ENCODE data around the gene FOXA2.
"Not testable (repeated sequence)": the region's sequence is repeated elsewhere in the genome, so short reads cannot be mapped to it uniquely, and the experiment has no call there.

The FOXA2 gene

DNA sequence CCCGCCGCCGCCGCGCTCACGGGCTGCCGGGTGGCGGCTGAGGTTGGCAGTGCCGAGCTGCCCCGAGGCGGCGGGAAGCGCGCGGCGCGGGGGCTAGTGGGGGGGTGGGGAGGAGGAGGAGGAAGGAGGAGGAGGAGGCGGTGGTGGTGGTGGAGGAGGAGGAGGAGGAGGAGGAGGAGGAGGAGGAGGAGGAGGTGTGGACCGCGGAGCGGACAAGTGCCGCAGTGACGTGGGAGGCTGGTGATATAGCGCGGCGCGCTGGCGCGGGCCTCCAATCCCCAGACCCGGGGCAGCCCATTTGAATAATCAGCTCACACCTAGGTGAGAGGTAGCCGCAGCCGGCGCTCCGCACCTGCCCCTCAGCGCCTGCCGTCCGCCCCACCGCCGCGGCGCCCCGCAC is at the start of gene FOXA2:
TSS of gene FOXA2 (minus strand) at position 51 of the 400 bp plus-strand sequence. CDS start 294 bp downstream, outside the sequence.
- DNase-seq (ENCODE audit: low read depth), result no peak

DNA sequence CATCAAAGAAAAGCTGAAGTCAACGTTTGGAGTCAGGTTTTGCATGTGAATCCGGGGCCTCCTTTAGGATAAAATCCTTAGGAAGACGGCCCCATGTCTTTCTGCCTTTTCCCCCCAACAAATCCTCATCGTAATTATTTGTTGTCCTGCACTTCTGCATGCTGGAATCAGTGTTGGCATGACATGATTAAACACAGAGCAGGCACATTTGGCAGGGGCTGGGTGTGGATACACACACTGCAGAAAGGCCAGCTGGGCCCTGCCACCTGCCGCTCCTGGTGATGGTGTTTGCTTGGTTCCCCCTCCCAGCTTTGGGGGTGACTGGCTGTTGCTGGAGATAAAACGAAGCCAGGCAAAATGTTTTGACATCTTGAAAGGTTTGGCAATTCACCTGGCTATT is 46.3 kb upstream of the FOXA2 start:
- DNase-seq (ENCODE audit: low read depth), result no peak

DNA sequence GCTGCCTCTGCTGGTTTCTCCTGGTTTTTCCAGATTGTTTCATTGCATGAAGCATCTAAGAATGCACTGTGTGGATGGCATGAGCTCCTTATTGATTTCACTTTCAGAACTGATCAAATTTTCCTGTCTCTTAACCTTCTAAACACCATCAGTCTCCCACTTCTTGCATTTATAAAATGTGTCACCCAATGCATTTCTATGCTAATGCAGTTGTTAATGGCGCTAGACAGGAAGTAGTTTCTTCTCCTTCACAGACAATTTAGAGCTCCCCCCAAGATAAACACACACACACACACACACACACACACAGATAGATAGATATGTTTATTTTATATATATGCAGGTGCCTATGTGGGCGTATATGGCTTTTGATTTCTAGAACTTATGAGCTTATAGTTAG is 45.6 kb upstream of the FOXA2 start:
- DNase-seq (ENCODE audit: low read depth), result no peak

DNA sequence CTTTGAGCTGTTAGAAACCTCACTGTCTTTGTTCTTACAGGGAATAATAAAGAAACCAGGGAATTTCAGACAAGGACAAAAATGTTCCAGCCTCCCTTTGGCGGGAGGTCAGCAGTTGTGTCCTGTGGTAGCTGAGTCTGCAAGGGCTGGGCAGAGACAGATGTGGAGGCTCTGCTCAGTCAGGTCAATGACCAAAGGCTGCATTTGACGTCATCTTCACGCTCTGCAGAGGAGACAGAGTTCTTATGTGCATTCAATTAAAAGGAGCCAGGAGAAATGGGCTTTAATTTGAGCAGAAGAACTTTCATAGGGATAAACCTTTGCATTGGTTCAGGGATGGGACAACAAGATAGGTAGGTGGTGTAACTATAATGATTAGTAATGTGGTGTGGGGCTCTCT is 45.1 kb upstream of the FOXA2 start:
- DNase-seq (ENCODE audit: low read depth), result no peak

DNA sequence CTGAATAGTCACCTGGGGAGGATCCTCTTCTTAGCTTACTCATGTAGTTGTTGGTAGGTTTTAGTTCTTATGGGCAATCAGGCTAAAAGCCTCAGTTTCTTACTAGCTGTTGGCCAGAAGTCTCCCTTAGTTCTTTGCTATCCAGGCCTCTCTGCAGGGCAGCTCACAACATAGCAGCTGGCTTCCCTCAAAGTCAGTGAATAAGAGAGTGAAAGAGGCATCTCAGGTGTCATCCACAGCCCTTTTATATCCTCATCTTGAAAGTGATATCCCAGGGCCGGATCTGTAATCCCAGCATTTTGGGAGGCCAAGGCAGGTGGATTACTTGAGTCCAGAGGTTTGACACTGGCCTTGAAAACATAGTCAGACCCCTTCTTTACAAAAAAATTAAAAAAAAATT is 42.1 kb upstream of the FOXA2 start:
- no peak for DNase-seq (ENCODE audit: low read depth)

DNA sequence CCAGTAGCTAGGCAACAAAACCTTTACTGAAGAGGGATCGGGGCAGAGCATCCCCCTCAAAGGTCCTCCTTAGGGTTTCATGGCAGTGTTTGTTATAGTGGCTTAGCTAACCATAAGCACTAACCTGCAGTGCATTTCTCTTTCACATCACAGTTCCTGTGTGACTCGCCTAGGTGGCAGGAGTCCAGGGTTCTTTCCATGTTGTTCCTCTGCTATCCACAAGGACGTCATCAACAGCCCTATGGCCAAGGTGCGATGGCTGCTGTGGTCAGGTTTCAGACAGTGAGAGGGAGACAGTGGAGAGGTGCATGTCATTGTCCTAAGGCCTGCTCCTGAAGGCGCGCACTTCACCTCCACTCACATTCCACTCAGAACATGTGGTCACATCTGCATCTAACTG is 38.8 kb upstream of the FOXA2 start:
- no peak for DNase-seq (ENCODE audit: low read depth)

DNA sequence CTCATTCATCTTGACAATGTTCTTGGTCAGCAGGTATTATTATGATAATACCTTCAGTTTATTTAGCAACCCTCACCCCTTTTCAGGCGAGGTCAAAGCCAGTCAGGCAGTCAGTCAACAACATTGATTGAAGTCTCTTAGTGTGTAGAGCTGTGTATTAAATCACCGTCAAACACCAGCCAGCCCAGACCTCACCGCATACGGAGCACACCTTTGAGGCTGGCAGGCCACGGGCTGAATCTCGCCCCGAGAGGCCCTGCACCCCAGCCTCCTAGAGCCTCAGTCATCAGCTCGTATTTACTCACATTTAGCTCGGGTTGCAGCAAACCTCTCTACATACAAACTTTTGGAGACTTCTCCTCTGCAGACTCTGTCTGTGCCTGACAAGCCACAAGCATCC is 36.0 kb upstream of the FOXA2 start:
- no peak for DNase-seq (ENCODE audit: low read depth)

DNA sequence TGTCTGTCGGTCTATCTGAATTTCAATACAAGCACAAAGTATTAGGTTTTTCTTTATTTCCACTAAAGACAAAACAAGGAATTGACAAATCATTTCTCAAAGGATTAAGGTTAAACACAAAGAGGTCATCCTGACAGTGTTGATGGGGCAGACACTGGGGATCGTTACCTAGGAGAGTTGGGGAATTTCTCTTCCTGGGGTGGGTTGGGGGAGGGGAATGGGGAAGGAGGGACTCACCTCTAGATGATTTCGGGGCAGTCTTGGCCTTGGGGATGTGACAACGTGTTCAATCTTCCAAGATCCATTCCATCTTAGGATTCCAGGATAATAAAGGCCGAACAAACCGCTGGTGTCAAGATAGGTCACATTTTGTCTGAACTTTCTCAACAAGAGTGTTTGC is 35.4 kb upstream of the FOXA2 start:
- DNase-seq (ENCODE audit: low read depth), result no peak

DNA sequence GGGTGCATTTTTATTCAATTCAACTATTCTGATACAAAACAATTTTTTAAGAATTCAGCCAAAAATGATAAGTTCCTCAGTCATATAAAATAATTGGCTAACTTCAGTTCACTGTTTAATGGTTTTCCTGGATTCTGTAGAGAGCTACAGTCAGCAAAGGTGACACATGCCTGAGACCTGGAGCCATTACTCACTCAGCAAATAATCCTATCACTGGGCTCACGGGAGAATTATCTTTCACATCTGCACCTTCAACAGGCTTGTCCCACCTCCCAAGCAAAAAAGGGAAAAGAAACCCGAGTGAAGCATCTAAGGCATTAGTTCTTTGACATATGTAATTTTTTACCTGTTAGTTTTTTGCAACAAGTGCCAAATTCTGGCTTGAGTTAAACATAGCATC is 34.9 kb upstream of the FOXA2 start:
- DNase-seq (ENCODE audit: low read depth), result no peak

DNA sequence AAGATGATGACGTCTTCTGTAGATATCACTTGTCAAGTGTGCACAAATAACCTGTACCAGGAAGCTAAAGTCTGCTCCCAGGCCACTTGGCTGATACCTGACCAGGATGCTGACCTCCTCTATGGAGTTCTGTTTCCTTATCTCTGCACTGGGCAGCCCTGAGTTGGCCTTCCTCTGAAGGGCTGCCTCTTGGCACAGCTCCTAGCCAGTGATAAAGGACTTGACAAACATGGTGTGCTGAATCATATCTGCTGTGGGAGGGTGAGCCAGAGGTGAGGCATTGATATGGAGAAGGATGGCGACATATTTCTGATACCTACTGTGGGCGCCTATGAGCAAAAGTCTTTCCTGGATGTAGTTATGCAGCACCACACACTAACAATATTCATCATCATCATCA is 32.8 kb upstream of the FOXA2 start:
- DNase-seq (ENCODE audit: low read depth), result no peak

DNA sequence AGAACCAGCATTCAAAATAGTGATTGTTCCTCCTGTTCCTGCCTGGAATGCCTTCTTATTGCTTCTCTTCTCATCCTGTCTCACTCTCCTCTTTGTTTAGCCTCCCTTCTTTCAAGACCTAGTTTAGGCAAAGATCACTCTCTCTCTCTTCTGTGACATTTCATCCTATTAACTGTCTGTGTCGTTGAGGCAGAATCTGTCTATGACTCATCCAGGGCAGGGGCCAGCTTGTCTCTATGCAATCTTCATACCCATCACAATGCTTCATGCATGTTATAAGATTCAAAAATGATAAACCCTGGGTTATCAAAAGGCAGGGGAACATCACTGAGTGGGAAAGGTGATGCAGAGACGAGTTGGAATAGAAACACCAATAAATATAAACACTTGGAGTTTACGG is 32.2 kb upstream of the FOXA2 start:
- no peak for DNase-seq (ENCODE audit: low read depth)

DNA sequence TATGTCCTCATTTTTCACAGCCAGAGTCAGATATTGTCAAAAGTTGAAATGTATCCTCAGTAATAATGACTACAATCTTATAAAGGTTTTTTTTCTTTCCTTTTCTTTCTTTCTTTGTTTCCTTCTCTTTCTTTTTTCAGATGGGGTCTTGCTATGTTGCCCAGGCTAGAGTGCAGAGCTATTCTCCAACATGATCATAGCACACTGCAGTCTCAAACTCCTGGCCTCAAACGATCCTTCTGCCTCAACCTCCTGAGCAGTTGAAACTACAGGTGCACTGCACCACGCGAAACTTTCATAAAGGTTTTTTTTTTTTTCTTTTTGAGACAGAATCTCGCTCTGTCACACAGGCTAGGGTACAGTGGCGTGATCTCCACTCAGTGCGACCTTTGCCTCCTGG is 31.1 kb upstream of the FOXA2 start:
- no peak for DNase-seq (ENCODE audit: low read depth)

DNA sequence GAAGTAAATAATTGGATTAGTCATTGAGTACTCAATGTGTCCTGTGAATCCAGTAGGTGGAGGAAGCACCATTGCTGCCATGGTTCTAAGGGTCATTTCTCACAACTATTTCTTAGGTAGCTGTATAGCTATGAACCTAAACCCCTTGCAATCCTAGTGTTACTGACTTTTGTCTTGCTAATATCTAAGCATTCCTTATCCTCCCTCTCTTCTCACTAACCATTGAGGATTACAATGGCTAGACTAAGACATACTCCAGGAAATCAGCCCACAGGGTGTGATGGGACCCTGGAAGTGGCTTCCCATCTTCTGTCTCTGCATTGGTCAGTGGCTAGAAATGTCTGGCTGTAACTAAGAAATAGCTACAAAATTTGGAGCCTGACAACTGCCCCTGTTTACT is 27.3 kb upstream of the FOXA2 start:
- no peak for DNase-seq (ENCODE audit: low read depth)

DNA sequence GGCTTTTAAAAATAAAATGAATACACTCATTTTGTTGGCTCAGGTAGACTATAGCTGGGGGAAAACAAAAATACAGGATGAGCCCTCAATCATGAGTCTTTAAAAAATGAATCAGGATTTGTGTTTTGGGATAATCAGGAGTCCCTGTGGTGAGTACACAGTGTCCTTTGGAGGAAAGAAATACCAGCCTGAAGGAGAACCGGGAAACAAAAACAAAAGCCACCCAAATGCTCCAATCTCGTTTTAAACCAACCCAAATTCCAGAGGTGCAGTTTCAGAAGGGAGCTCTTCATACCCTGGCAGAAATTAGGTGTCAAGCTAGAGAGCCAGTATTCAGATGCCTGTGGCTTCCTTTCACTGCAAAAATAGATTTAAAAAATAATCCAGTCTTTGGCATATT is 23.3 kb upstream of the FOXA2 start:
- no peak for DNase-seq (ENCODE audit: low read depth)

DNA sequence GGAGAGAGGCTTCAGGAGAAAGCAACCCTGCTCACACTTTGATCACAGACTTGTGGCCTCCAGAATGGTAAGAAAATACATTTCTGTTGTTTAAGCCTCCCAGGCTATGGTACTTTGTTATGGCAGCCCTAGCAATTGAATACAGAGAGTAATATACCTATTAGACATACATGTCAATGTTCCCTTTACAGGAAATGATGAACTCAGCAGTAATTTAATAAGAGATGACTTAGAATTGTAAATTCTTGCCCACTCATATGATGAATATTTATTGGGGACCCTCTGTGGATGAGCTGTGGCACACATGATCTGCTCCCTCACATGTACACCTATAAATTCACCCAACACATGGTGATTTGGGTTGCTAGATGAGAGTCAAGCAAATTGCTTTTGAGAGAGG is 20.4 kb upstream of the FOXA2 start:
- DNase-seq (ENCODE audit: low read depth), result no peak

DNA sequence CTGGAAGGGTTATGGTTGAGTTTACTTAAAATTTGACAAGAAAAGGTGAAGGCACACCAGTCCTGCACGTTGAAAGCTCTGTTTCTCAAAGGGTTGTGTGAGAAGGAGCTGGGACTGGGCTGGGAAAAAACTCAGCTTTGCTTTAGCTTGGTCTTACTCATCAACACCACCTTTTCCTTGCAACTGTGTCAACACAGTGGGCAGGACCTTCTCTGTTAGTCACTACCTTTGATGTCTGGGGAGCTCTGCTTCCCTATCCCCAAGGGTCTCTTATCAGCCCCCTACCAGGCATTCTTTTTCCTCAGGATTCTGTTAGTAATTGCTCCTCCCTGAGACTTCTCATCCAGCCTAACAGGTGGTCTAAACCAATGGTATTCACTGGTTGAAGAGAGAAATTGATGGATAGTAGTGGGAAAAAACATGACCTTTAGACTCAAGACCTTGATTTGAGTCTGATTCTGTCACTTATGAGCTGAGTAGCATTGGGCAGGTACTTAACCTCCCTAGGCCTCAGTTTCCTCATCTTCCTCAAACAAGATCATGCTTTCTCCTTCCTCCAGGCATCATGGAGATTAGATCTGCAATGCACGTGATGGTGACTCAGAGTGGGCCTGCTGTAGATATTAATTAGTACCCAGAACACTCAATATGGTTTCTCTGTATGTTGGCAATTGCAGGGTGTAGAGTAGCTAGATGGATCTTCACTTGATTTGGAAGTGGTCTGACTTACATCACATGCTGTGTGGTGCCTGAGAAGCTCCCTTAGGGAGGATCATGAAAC is 17.2 kb upstream of the FOXA2 start:
- DNase-seq (ENCODE audit: low read depth), result no peak

DNA sequence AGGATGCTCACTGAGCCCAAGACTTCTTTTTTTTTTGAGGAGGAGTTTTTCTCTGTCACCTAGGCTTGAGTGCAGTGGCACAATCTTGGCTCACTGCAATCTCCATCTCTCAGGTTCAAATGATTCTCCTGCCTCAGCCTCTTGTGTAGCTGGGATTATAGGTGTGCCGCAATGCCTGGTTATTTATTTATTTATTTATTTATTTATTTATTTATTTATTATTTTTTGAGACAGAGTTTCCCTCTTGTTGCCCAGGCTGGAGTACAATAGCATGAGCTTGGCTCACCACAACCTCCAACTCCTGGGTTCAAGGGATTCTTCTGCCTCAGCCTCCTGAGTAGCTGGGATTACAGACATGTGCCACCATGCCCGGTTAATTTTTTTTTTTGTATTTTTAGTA is 14.9 kb upstream of the FOXA2 start:
- DNase-seq (ENCODE audit: low read depth), result not testable (repeated sequence)

DNA sequence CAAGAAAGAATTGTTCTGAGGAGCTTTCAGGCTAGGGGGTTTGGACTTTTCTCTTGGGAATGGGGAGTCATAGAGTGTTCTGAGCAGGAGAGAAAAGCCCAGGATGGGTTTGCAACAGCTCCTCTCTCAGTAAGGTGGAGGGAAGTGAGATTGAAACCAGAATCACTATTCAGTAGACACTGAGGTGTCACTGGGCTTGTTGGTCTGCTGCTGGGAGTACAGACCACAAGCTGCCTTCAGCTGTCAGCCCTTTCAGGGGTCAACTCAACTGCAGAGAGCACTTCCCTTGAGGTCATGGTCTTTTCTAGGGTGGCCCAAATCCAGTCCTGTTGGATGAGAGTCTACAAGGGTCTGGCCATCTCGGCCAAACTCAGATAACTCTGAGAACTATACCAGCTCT is 12.9 kb upstream of the FOXA2 start:
- DNase-seq (ENCODE audit: low read depth), result no peak

DNA sequence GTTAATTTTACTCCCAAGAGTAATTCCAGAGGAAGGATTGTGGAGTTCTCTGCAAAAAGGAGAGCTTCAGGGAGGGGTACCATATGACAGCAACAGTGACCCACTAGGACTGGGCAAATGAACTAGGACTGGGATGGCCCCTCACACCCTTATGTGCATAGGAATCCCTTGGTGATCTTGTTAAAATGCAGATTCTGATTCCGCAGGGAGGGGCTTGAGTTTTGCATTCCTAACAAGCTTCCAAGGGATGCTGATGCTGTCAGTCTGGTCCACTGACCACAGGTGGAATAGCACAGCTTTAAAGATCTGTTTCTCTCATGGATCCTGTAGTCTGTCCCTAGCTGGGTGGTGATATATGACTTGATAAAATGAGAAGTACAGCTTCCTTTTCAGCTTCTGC is 6.3 kb upstream of the FOXA2 start:
- DNase-seq (ENCODE audit: low read depth), result no peak

DNA sequence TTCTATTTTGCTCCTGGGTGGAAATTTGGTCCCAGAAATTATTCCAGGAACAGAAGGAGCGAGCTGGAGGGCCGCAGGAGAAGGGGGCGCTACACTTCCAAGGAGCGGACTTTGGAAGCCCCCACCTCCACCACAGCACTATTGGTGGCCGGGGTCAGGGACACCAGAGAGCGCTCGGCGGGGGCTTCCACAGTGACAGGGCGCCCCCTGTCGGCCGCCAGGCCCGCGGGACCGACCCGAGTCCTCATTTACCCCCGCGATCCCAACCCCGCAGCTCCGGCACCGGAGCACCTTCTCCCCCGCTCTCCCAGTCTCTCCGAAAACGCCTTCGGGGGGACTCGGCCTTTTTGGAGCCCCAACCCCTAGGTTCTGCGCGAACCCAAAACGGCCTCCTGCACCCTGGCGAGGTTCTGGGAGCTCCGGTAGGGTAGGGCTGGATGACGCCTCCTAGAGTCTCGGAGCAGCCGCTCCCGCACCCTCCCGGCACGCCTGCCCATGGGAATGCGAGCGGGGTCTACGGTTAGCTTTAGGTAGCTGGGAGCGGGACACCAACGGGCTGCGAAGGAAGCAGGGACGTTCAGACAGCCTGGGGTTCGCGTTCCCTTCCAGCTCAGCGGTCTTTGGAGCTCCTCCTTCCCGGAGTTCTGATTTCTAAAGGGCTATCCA is 2.4 kb upstream of the FOXA2 start:
- no peak for DNase-seq (ENCODE audit: low read depth)

DNA sequence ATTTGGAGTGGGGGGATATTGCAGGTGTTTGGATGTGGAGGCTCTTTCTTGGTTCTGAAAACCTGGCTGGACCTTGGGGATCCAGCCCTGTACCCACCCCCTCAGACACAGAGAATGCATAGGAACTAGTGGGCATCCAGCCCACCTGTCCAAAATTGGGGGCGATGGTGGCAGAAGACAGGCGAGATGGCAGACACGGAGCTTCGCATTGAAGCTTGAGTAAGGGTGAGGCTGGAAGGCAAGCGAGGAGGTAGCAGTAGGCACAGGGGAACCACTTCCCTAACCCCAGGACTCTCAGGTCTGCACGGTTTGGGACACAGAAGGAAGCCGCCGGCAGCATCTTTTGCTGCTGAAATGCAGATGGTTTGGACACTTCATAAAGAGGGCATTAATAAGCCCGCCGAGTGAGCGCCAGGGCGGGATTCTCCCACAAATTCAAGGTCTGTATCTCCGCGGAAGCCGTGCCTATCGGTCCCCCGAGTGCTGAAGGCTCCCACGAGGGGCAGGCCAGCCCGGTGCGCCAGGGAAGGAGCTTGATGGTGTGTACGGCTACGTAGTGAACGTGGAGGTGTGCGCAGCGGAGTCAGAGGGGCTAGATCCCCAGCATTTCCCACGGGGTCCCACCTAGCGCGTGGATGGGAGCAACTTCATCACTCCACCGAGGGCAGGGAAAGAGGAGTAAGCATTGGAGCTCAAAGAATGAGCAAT is 1.6 kb upstream of the FOXA2 start:
- no peak for DNase-seq (ENCODE audit: low read depth)

DNA sequence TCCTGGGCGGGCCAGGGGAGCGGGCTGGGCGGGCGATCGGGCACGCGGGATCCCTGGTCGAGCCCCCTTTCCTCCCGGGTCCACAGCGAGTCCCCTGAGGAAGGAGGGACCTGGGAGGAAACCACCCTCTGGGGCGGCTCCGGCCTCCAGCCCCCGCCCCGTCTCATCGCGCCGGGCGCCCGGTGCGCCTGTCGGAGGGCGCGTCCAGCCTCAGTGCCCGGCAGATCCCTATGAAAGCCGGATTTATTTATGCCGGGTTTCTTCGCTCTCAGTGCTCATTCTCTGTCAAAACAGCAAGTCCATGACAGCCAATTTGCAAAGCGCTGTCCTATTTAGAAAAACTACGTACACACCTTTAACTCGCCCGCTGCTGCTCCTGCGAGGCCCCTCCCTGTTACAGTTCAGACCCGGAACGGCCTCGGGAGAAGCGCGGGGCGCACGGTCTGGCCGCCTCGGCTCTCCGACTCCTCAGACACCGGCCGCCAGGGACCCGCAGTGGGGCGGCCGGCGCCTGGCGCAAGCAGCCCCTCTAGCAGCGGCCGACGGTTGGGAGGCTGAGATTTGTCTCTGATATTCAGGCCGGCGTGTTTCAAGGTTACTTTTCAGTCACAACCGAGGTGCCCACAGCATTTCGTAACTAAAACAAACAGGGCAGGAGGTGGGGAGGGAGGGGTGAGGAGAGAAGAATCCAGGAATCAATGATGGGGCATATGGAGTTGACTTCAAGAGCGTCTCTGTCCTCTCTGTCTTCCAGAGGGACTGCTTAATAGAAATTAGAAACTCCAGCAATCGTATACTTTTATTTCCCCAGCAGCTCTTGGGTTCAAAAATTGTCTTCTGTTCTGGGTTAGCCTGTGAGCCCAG is 782 bp upstream of the FOXA2 start:
- DNase-seq (ENCODE audit: low read depth), result no peak
